Dendritic cell treated with granulocyte-macrophage colony-stimulating factor and Interleukin-4, amounts not matched to agents 40 ng/mL and 50 ng/mL, for 4 days (primary cell): ENCODE data around the gene ASB17.

Experiments used
- H3K27ac Mint-ChIP-seq: one replicate; pipeline ENCODE4 v1.8.0; 2022; ENCODE audit warnings: mild to moderate bottlenecking, mixed read lengths
- H3K27me3 Mint-ChIP-seq: one replicate; pipeline ENCODE4 v1.8.0; 2022; ENCODE audit warnings: mild to moderate bottlenecking, mixed read lengths
- H3K36me3 Mint-ChIP-seq: one replicate; pipeline ENCODE4 v1.8.0; 2022; ENCODE audit warnings: low read depth, mixed read lengths
- H3K4me1 Mint-ChIP-seq: one replicate; pipeline ENCODE4 v1.8.0; 2022; ENCODE audit warnings: low read depth, mixed read lengths
- H3K4me3 Mint-ChIP-seq: one replicate; pipeline ENCODE4 v1.8.0; 2022; ENCODE audit warnings: mild to moderate bottlenecking, moderate library complexity, mixed read lengths
- H3K9me3 Mint-ChIP-seq: one replicate; pipeline ENCODE4 v1.8.0; 2022; ENCODE audit warnings: mixed read lengths
- intact Hi-C: fragments of 100-400 bp; cut with micrococcal nuclease; formaldehyde crosslinking; loops from one replicate; pipeline ENCODE4 v1.15.0; 2022

Gene ASB17

GRCh38 chr1:75916834-75917233 lies 15.4 kb downstream of the ASB17 start:
- Mint-ChIP-seq H3K4me3 (no peak overlapping the region), H3K27ac (no peak overlapping the region), H3K27me3 (no peaks in the 10 kb centered on the region), H3K36me3 (no peaks in the 10 kb centered on the region), H3K4me1 (no peaks in the 10 kb centered on the region), H3K9me3 (no peaks in the 10 kb centered on the region)
- intact Hi-C loops = no loop called here

DNA sequence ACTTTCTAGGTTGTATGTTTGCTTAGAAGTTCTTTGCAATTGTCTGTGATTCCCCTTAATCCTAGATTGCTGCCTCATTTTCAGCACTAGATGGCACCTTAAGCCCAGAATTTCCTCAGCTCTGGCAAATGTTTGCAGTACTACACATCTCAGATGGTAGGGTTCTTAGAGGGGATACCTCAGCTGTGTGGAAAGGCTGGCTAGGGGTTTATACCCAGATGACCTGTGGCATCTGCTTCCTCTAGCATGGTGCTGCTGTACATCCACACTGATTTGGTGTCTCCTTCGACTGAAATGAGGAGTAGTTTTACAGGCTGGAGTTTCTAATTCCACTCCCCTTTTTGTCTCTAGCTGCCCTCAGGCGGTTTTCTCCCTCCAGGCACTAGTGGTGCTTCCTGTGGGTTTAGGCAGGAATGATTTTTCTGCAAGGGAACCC lies 23.5 kb downstream of the ASB17 start:
- Mint-ChIP-seq H3K36me3 (no peaks in the 10 kb centered on the region), H3K9me3 (peaks cover 15% of the 10 kb centered on the region), H3K4me3 (no peak overlapping the region), H3K27me3 (no peaks in the 10 kb centered on the region), H3K27ac (no peak overlapping the region), H3K4me1 (no peaks in the 10 kb centered on the region)
- intact Hi-C loops = no loop called here

- Mint-ChIP-seq H3K27me3 (peaks cover 1% of the 10 kb centered on the region), H3K36me3 (no peaks in the 10 kb centered on the region), H3K4me3 (no peak overlapping the region), H3K9me3 (no peaks in the 10 kb centered on the region), H3K27ac (no peak overlapping the region), H3K4me1 (no peaks in the 10 kb centered on the region)
- intact Hi-C loops = no loop called here
Measured at GRCh38 chr1:75901371-75901770, 30.8 kb downstream of the ASB17 start.

GRCh38 chr1:75884437-75884836 lies 47.8 kb downstream of the ASB17 start:
- H3K27me3 Mint-ChIP-seq = no peaks in the 10 kb centered on the region
- no peaks in the 10 kb centered on the region for H3K9me3 Mint-ChIP-seq
- H3K36me3 Mint-ChIP-seq = no peaks in the 10 kb centered on the region
- intact Hi-C loops = no loop called here
- H3K4me1 Mint-ChIP-seq = no peaks in the 10 kb centered on the region
- H3K27ac Mint-ChIP-seq = no peak overlapping the region
- H3K4me3 Mint-ChIP-seq = no peak overlapping the region

- Mint-ChIP-seq H3K27ac (no peak overlapping the region), H3K4me3 (no peak overlapping the region), H3K4me1 (no peaks in the 10 kb centered on the region), H3K36me3 (no peaks in the 10 kb centered on the region), H3K9me3 (no peaks in the 10 kb centered on the region), H3K27me3 (no peaks in the 10 kb centered on the region)
- intact Hi-C loops = no loop called here
Measured at GRCh38 chr1:75879985-75880384, 52.2 kb downstream of the ASB17 start.

DNA sequence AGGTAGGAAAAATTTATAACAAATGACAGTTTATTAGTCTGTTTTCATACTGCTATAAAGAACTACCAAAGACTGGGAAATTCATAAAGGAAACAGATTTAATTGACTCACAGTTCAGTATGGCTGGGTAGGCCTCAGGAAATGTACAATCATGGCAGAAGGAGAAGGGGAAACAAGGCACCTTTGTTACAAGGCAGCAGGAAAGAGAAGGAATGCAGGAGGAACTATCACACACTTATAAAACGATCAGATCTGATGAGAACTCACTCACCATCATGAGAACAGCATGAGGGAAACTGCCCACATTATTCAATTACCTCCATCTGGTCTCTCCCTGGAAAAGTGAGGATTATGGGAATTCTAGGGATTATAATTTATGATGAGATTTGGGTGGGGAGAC lies 61.3 kb downstream of the ASB17 start:
- Mint-ChIP-seq H3K27ac (no peak overlapping the region), H3K27me3 (no peaks in the 10 kb centered on the region), H3K9me3 (peaks cover 18% of the 10 kb centered on the region), H3K4me1 (no peaks in the 10 kb centered on the region), H3K36me3 (no peaks in the 10 kb centered on the region), H3K4me3 (no peak overlapping the region)
- intact Hi-C loops = no loop called here
